ENCODE data around the gene PTPRR.

Gene PTPRR

GRCh38 chr12:70683976-70684375 lies 236.6 kb downstream of the PTPRR start:
- Histone ChIP-seq H3K36me3 (ENCODE audit: insufficient read depth, insufficient read length, low read length) (no peaks in the 10 kb centered on the region), H3K4me1 (ENCODE audit: insufficient read depth, insufficient read length) (no peaks in the 10 kb centered on the region), H3K9ac (ENCODE audit: insufficient read length, low read depth) (no peak overlapping the region), H3K27me3 (ENCODE audit: insufficient read depth, insufficient read length) (no peaks in the 10 kb centered on the region), H3K9me3 (ENCODE audit: insufficient read depth, low read length) (no peaks in the 10 kb centered on the region), H3K4me3 (ENCODE audit: insufficient read length, low read depth) (no peak overlapping the region)
- no peak for DNase-seq (ENCODE audit: low read depth, low spot score)
- TF ChIP-seq YY1 (IDR thresholded peaks at IDR 0.05; ENCODE audit: insufficient read depth, insufficient read length), result no peak
- TF ChIP-seq SUZ12 (IDR thresholded peaks at IDR 0.05; ENCODE audit: extremely low read depth, insufficient read depth, insufficient read length), result no peak
- no peak for TF ChIP-seq ZNF274 (IDR thresholded peaks at IDR 0.05; ENCODE audit: low read depth, low read length)

GRCh38 chr12:70671698-70672097 lies 248.8 kb downstream of the PTPRR start:
- H3K4me3 ChIP-seq (ENCODE audit: insufficient read length, low read depth), result no peak overlapping the region
- DNase-seq (ENCODE audit: low read depth, low spot score), result no peak

GRCh38 chr12:70670948-70671347 lies 249.6 kb downstream of the PTPRR start:
- H3K4me3 ChIP-seq (ENCODE audit: insufficient read length, low read depth), result no peak overlapping the region
- no peak overlapping the region for H3K9ac ChIP-seq (ENCODE audit: insufficient read length, low read depth)
- H3K36me3 ChIP-seq (ENCODE audit: insufficient read depth, insufficient read length, low read length), result no peaks in the 10 kb centered on the region
- TF ChIP-seq SUZ12 (IDR thresholded peaks at IDR 0.05; ENCODE audit: extremely low read depth, insufficient read depth, insufficient read length), result no peak
- TF ChIP-seq YY1 (IDR thresholded peaks at IDR 0.05; ENCODE audit: insufficient read depth, insufficient read length), result no peak
- TF ChIP-seq ZNF274 (IDR thresholded peaks at IDR 0.05; ENCODE audit: low read depth, low read length), result no peak
- no peaks in the 10 kb centered on the region for H3K4me1 ChIP-seq (ENCODE audit: insufficient read depth, insufficient read length)
- no peaks in the 10 kb centered on the region for H3K9me3 ChIP-seq (ENCODE audit: insufficient read depth, low read length)
- no peak for DNase-seq (ENCODE audit: low read depth, low spot score)
- no peaks in the 10 kb centered on the region for H3K27me3 ChIP-seq (ENCODE audit: insufficient read depth, insufficient read length)

More at GRCh38 chr12:70671698-70672097, 248.8 kb downstream of the PTPRR start:
- H3K9ac ChIP-seq (ENCODE audit: insufficient read length, low read depth), result no peak overlapping the region
- no peaks in the 10 kb centered on the region for H3K9me3 ChIP-seq (ENCODE audit: insufficient read depth, low read length)
- H3K36me3 ChIP-seq (ENCODE audit: insufficient read depth, insufficient read length, low read length), result no peaks in the 10 kb centered on the region
- H3K4me1 ChIP-seq (ENCODE audit: insufficient read depth, insufficient read length), result no peaks in the 10 kb centered on the region
- TF ChIP-seq ZNF274 (IDR thresholded peaks at IDR 0.05; ENCODE audit: low read depth, low read length) (no peak), SUZ12 (IDR thresholded peaks at IDR 0.05; ENCODE audit: extremely low read depth, insufficient read depth, insufficient read length) (no peak), YY1 (IDR thresholded peaks at IDR 0.05; ENCODE audit: insufficient read depth, insufficient read length) (no peak)
- no peaks in the 10 kb centered on the region for H3K27me3 ChIP-seq (ENCODE audit: insufficient read depth, insufficient read length)

- Histone ChIP-seq H3K36me3 (ENCODE audit: insufficient read depth, insufficient read length, low read length) (no peaks in the 10 kb centered on the region), H3K4me3 (ENCODE audit: insufficient read length, low read depth) (no peak overlapping the region), H3K4me1 (ENCODE audit: insufficient read depth, insufficient read length) (no peaks in the 10 kb centered on the region), H3K9ac (ENCODE audit: insufficient read length, low read depth) (no peak overlapping the region), H3K9me3 (ENCODE audit: insufficient read depth, low read length) (no peaks in the 10 kb centered on the region), H3K27me3 (ENCODE audit: insufficient read depth, insufficient read length) (no peaks in the 10 kb centered on the region)
- no peak for TF ChIP-seq ZNF274 (IDR thresholded peaks at IDR 0.05; ENCODE audit: low read depth, low read length)
- TF ChIP-seq SUZ12 (IDR thresholded peaks at IDR 0.05; ENCODE audit: extremely low read depth, insufficient read depth, insufficient read length), result no peak
- no peak for TF ChIP-seq YY1 (IDR thresholded peaks at IDR 0.05; ENCODE audit: insufficient read depth, insufficient read length)
- no peak for DNase-seq (ENCODE audit: low read depth, low spot score)
Measured at GRCh38 chr12:70667253-70667652, 253.3 kb downstream of the PTPRR start.

GRCh38 chr12:70666364-70666763 lies 254.2 kb downstream of the PTPRR start:
- DNase-seq (ENCODE audit: low read depth, low spot score), result no peak

GRCh38 chr12:70664465-70664881 lies 256.1 kb downstream of the PTPRR start:
- Histone ChIP-seq H3K9me3 (ENCODE audit: insufficient read depth, low read length) (no peaks in the 10 kb centered on the region), H3K36me3 (ENCODE audit: insufficient read depth, insufficient read length, low read length) (no peaks in the 10 kb centered on the region), H3K4me3 (ENCODE audit: insufficient read length, low read depth) (no peak overlapping the region), H3K9ac (ENCODE audit: insufficient read length, low read depth) (no peak overlapping the region), H3K27me3 (ENCODE audit: insufficient read depth, insufficient read length) (no peaks in the 10 kb centered on the region), H3K4me1 (ENCODE audit: insufficient read depth, insufficient read length) (no peaks in the 10 kb centered on the region)
- no peak for TF ChIP-seq SUZ12 (IDR thresholded peaks at IDR 0.05; ENCODE audit: extremely low read depth, insufficient read depth, insufficient read length)
- no peak for TF ChIP-seq YY1 (IDR thresholded peaks at IDR 0.05; ENCODE audit: insufficient read depth, insufficient read length)
- TF ChIP-seq ZNF274 (IDR thresholded peaks at IDR 0.05; ENCODE audit: low read depth, low read length), result no peak
- no peak for DNase-seq (ENCODE audit: low read depth, low spot score)

More at GRCh38 chr12:70666364-70666763, 254.2 kb downstream of the PTPRR start:
- Histone ChIP-seq H3K27me3 (ENCODE audit: insufficient read depth, insufficient read length) (no peaks in the 10 kb centered on the region), H3K9me3 (ENCODE audit: insufficient read depth, low read length) (no peaks in the 10 kb centered on the region), H3K4me1 (ENCODE audit: insufficient read depth, insufficient read length) (no peaks in the 10 kb centered on the region), H3K9ac (ENCODE audit: insufficient read length, low read depth) (no peak overlapping the region), H3K36me3 (ENCODE audit: insufficient read depth, insufficient read length, low read length) (no peaks in the 10 kb centered on the region), H3K4me3 (ENCODE audit: insufficient read length, low read depth) (no peak overlapping the region)
- TF ChIP-seq YY1 (IDR thresholded peaks at IDR 0.05; ENCODE audit: insufficient read depth, insufficient read length) (no peak), SUZ12 (IDR thresholded peaks at IDR 0.05; ENCODE audit: extremely low read depth, insufficient read depth, insufficient read length) (no peak), ZNF274 (IDR thresholded peaks at IDR 0.05; ENCODE audit: low read depth, low read length) (no peak)

GRCh38 chr12:70663838-70664237 lies 256.7 kb downstream of the PTPRR start:
- H3K27me3 ChIP-seq (ENCODE audit: insufficient read depth, insufficient read length), result no peaks in the 10 kb centered on the region
- H3K4me3 ChIP-seq (ENCODE audit: insufficient read length, low read depth), result no peak overlapping the region
- no peaks in the 10 kb centered on the region for H3K4me1 ChIP-seq (ENCODE audit: insufficient read depth, insufficient read length)
- no peak for TF ChIP-seq YY1 (IDR thresholded peaks at IDR 0.05; ENCODE audit: insufficient read depth, insufficient read length)
- no peak for TF ChIP-seq SUZ12 (IDR thresholded peaks at IDR 0.05; ENCODE audit: extremely low read depth, insufficient read depth, insufficient read length)
- no peak for TF ChIP-seq ZNF274 (IDR thresholded peaks at IDR 0.05; ENCODE audit: low read depth, low read length)
- H3K9me3 ChIP-seq (ENCODE audit: insufficient read depth, low read length), result no peaks in the 10 kb centered on the region
- H3K9ac ChIP-seq (ENCODE audit: insufficient read length, low read depth), result no peak overlapping the region
- DNase-seq (ENCODE audit: low read depth, low spot score), result no peak
- H3K36me3 ChIP-seq (ENCODE audit: insufficient read depth, insufficient read length, low read length), result no peaks in the 10 kb centered on the region

All from NT2/D1 (cell line).